SK-N-MC (cell line): ENCODE results near the gene AADAC.

Experiments
- EZH2 ChIP-seq: fragments of 200-600 bp; sonication (generic); IDR thresholded peaks from one replicate; pipeline ENCODE4 v1.6.1; 2017; ENCODE audit warnings: antibody characterized with exemption
- POLR2AphosphoS5 ChIP-seq: IDR thresholded peaks from 2 replicates; pipeline ENCODE4 v1.6.1; 2012; ENCODE audit warnings: mild to moderate bottlenecking, low read depth, low read length, borderline replicate concordance

- no peak for TF ChIP-seq POLR2AphosphoS5
- no peak for TF ChIP-seq EZH2
Measured at GRCh38 chr3:151789853-151790463, 24.0 kb upstream of the AADAC start.
